GM20000 (cell line): Measurements from ENCODE around the gene ELN.

Source experiments
- DNase-seq: peaks from one replicate; pipeline ENCODE4 v3.0.0; 2012; ENCODE audit warnings: low spot score
- CTCF ChIP-seq: IDR thresholded peaks from 2 replicates; pipeline ENCODE4 v1.5.1; 2012; ENCODE audit warnings: mild to moderate bottlenecking, control low read depth; ENCODE audit errors: extremely low read depth, missing control alignments

The ELN gene

GRCh38 chr7:73994761-73995160 is 33.2 kb upstream of the ELN start:
- TF ChIP-seq CTCF, result no peak
- no peak for DNase-seq

- no peak for DNase-seq
- TF ChIP-seq CTCF, result no peak
Observed at GRCh38 chr7:73995330-73995729, 32.6 kb upstream of the ELN start.

- TF ChIP-seq CTCF, result no peak
- DNase-seq, result no peak
Observed at GRCh38 chr7:73995821-73996511, 32.0 kb upstream of the ELN start.

- DNase-seq, result no peak
Observed at GRCh38 chr7:73997056-73997455, 30.9 kb upstream of the ELN start.

GRCh38 chr7:73999664-74000435 is 28.1 kb upstream of the ELN start:
- DNase-seq, result no peak
- no peak for TF ChIP-seq CTCF

More at GRCh38 chr7:73997056-73997455, 30.9 kb upstream of the ELN start:
- no peak for TF ChIP-seq CTCF

- no peak for TF ChIP-seq CTCF
- DNase-seq, result no peak
Observed at GRCh38 chr7:74000489-74001149, 27.4 kb upstream of the ELN start.

GRCh38 chr7:74001150-74001494 is 26.9 kb upstream of the ELN start:
- TF ChIP-seq CTCF, result no peak
- no peak for DNase-seq
